ENCODE data around the gene AASDH.

The AASDH gene

GRCh38 chr4:56310401-56311125, 76.7 kb downstream of the AASDH start:
- no peak for TF ChIP-seq FOXM1 (IDR thresholded peaks at IDR 0.05; ENCODE audit: borderline replicate concordance, low read depth)
- TF ChIP-seq, protein P1, sequence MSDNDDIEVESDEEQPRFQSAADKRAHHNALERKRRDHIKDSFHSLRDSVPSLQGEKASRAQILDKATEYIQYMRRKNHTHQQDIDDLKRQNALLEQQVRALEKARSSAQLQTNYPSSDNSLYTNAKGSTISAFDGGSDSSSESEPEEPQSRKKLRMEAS (IDR thresholded peaks at IDR 0.05) = no peak
- TF ChIP-seq, protein P2, sequence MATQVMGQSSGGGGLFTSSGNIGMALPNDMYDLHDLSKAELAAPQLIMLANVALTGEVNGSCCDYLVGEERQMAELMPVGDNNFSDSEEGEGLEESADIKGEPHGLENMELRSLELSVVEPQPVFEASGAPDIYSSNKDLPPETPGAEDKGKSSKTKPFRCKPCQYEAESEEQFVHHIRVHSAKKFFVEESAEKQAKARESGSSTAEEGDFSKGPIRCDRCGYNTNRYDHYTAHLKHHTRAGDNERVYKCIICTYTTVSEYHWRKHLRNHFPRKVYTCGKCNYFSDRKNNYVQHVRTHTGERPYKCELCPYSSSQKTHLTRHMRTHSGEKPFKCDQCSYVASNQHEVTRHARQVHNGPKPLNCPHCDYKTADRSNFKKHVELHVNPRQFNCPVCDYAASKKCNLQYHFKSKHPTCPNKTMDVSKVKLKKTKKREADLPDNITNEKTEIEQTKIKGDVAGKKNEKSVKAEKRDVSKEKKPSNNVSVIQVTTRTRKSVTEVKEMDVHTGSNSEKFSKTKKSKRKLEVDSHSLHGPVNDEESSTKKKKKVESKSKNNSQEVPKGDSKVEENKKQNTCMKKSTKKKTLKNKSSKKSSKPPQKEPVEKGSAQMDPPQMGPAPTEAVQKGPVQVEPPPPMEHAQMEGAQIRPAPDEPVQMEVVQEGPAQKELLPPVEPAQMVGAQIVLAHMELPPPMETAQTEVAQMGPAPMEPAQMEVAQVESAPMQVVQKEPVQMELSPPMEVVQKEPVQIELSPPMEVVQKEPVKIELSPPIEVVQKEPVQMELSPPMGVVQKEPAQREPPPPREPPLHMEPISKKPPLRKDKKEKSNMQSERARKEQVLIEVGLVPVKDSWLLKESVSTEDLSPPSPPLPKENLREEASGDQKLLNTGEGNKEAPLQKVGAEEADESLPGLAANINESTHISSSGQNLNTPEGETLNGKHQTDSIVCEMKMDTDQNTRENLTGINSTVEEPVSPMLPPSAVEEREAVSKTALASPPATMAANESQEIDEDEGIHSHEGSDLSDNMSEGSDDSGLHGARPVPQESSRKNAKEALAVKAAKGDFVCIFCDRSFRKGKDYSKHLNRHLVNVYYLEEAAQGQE (IDR thresholded peaks at IDR 0.05; ENCODE audit: low read depth) = no peak
- TF ChIP-seq EP300 (IDR thresholded peaks at IDR 0.05; ENCODE audit: borderline replicate concordance) = no peak
- no peak for TF ChIP-seq TAF1 (IDR thresholded peaks at IDR 0.05; ENCODE audit: low read depth)
- TF ChIP-seq TEAD4 (IDR thresholded peaks at IDR 0.05) = no peak
- no peak for TF ChIP-seq TCF12 (IDR thresholded peaks at IDR 0.05; ENCODE audit: low read depth)
- TF ChIP-seq, protein P3, sequence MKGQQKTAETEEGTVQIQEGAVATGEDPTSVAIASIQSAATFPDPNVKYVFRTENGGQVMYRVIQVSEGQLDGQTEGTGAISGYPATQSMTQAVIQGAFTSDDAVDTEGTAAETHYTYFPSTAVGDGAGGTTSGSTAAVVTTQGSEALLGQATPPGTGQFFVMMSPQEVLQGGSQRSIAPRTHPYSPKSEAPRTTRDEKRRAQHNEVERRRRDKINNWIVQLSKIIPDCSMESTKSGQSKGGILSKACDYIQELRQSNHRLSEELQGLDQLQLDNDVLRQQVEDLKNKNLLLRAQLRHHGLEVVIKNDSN (IDR thresholded peaks at IDR 0.05) = no peak
- no peak for TF ChIP-seq RAD21 (IDR thresholded peaks at IDR 0.05; ENCODE audit: low read depth)
- no peak for TF ChIP-seq CEBPB (IDR thresholded peaks at IDR 0.05)
- TF ChIP-seq CREB1 (IDR thresholded peaks at IDR 0.05; ENCODE audit: low read depth) = no peak
- TF ChIP-seq ZBTB7A (IDR thresholded peaks at IDR 0.05; ENCODE audit: low read depth) = no peak

DNA sequence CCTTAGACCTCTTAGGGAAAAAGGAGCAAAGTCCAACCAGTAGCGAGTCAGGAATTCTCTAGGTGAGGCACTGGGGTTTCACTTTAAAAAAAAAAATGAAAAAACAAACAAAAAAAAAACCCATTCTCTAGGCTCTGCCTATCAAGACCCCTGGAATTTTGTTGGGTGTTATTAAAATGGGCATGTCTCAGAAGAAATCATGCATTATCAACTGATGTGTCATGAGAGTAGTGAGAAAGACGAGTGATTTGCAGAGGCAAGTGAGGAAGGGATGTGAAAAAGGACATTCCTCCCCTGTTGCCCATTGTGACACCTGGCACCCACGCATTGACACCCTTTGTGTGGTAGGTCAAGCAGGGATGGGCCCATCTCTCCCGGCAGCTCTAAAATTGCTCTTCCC, 78.9 kb downstream of the AASDH start:
- TF ChIP-seq TAF1 (IDR thresholded peaks at IDR 0.05; ENCODE audit: low read depth) (no peak), CEBPB (IDR thresholded peaks at IDR 0.05) (no peak), NFIC (IDR thresholded peaks at IDR 0.05) (no peak), RAD21 (IDR thresholded peaks at IDR 0.05; ENCODE audit: low read depth) (no peak), TCF12 (IDR thresholded peaks at IDR 0.05; ENCODE audit: low read depth) (no peak), EGR1 (IDR thresholded peaks at IDR 0.05) (no peak), TEAD4 (IDR thresholded peaks at IDR 0.05) (no peak), CREB1 (IDR thresholded peaks at IDR 0.05; ENCODE audit: low read depth) (no peak), EP300 (IDR thresholded peaks at IDR 0.05; ENCODE audit: borderline replicate concordance) (no peak), YY1 (IDR thresholded peaks at IDR 0.05; ENCODE audit: low read depth) (no peak), FOXM1 (IDR thresholded peaks at IDR 0.05; ENCODE audit: borderline replicate concordance, low read depth) (no peak), ZBTB7A (IDR thresholded peaks at IDR 0.05; ENCODE audit: low read depth) (no peak)
- TF ChIP-seq, protein P2 (IDR thresholded peaks at IDR 0.05; ENCODE audit: low read depth) = no peak
- TF ChIP-seq, protein P1 (IDR thresholded peaks at IDR 0.05) = no peak
- TF ChIP-seq, protein P3 (IDR thresholded peaks at IDR 0.05) = no peak

DNA sequence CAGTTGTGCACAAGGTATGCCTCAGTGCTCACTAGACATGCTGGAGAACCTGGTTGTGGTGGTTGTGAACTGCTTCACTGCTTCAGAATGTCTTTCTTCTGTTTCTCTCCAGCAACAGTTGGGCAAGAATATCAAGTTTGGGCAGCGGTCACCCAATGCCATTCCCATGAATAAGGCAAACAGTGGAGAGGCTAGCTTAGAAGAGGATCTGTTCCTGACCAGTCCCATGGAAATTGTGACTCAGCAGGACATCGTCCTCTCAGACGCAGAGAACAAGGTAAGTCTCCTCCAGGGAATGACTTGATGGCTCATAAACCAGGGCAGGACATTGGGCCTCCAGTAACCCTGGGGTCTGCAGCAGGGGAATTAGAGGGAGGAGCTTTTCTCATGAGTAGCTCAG, 79.9 kb downstream of the AASDH start:
- TF ChIP-seq YY1 (IDR thresholded peaks at IDR 0.05; ENCODE audit: low read depth) (0 out of 2 replicates have a peak, but pooled peaks have one; percentile 12), TEAD4 (IDR thresholded peaks at IDR 0.05) (peak; percentile 85), CEBPB (IDR thresholded peaks at IDR 0.05) (peak; percentile 86), NFIC (IDR thresholded peaks at IDR 0.05) (peak; percentile 82), EP300 (IDR thresholded peaks at IDR 0.05; ENCODE audit: borderline replicate concordance) (peak; percentile 93), FOXM1 (IDR thresholded peaks at IDR 0.05; ENCODE audit: borderline replicate concordance, low read depth) (peak; percentile 84; the same call in 1 of the 2 replicates), ZBTB7A (IDR thresholded peaks at IDR 0.05; ENCODE audit: low read depth) (no peak), TCF12 (IDR thresholded peaks at IDR 0.05; ENCODE audit: low read depth) (peak; percentile 95), EGR1 (IDR thresholded peaks at IDR 0.05) (no peak), RAD21 (IDR thresholded peaks at IDR 0.05; ENCODE audit: low read depth) (peak; percentile 9; the same call in 1 of the 2 replicates), CREB1 (IDR thresholded peaks at IDR 0.05; ENCODE audit: low read depth) (no peak)
- TF ChIP-seq, protein P2 (IDR thresholded peaks at IDR 0.05; ENCODE audit: low read depth) = no peak
- TF ChIP-seq, protein P1 (IDR thresholded peaks at IDR 0.05) = 0 out of 2 replicates have a peak, but pooled peaks have one; percentile 42

All from Ishikawa (cell line).